ENCODE data around the gene PRPS1. TPM values are rescaled to one million over a fixed set of nuclear protein-coding genes. Genes with fewer than 3 reads are reported as not detected.

The PRPS1 gene
- total RNA-seq, 4 donors from 2014 or later: 23.5 to 33.4 (median 27.5) TPM

DNA sequence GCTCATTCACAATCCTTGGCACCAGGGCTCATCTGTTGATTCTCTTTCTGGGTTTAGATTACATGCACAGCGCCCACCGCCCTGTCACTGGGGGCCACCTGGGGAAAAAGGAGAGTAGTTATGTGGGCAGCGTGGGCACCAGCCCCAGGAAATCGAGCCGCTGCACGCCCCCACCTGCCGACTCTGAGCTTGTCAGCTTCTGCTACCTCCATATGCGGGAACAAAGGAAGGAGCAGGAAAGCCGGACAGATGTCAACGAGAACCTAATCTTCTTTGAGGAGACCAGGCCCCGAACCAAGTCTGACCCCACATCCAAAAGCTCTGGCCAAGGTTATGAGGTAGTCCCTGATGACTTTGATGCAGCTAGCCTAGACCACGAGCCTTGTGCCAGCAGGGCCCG lies 31.0 kb upstream of the PRPS1 start:
- TF ChIP-seq POLR2A (IDR thresholded peaks at IDR 0.05) (no peak), POLR2AphosphoS5 (IDR thresholded peaks at IDR 0.05) (no peak), EP300 (IDR thresholded peaks at IDR 0.05) (no peak), CTCF (IDR thresholded peaks at IDR 0.05) (no peak)
- H3K4me3 ChIP-seq: no peak overlapping the region
- WGBS, 2 donors (ENCODE audit: low coverage in 1 of 2): no CpG with 5 or more reads among the region's 13 CpGs
- no peaks in the 10 kb centered on the region for H3K36me3 ChIP-seq
- no peak for ATAC-seq
- no peak overlapping the region for H3K27ac ChIP-seq
- no peaks in the 10 kb centered on the region for H3K4me1 ChIP-seq
- H3K9me3 ChIP-seq: no peaks in the 10 kb centered on the region
- H3K27me3 ChIP-seq: no peaks in the 10 kb centered on the region

DNA sequence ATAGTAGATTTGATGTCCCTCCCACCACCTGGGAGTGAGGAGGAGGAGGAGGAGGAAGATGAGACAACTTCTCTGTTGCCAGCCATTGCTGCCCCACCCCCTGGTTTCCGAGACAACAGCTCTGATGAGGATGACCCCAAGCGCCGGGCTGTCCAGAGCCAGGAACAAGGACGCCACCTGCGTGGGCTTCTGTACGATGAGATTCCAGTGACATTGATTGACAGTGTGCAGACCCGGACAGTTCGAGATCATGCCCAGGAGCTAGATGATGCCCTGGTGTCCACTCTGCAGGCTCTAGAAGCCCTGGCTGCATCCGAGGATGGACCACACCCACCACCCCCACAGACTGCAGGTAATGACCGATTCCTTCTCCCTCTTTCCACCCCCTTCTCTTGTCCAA lies 30.5 kb upstream of the PRPS1 start:
- Histone ChIP-seq H3K4me3 (no peak overlapping the region), H3K9me3 (no peaks in the 10 kb centered on the region), H3K27ac (no peak overlapping the region), H3K36me3 (no peaks in the 10 kb centered on the region), H3K27me3 (no peaks in the 10 kb centered on the region), H3K4me1 (no peaks in the 10 kb centered on the region)
- WGBS, 2 donors (ENCODE audit: low coverage in 1 of 2): 80% methylated on average over 1 of the region's 10 CpGs; no CpG with 5 or more reads in 1 of the 2 donors
- ATAC-seq: no peak
- TF ChIP-seq EP300 (IDR thresholded peaks at IDR 0.05): no peak
- TF ChIP-seq CTCF (IDR thresholded peaks at IDR 0.05): no peak
- TF ChIP-seq POLR2AphosphoS5 (IDR thresholded peaks at IDR 0.05): no peak
- no peak for TF ChIP-seq POLR2A (IDR thresholded peaks at IDR 0.05)

DNA sequence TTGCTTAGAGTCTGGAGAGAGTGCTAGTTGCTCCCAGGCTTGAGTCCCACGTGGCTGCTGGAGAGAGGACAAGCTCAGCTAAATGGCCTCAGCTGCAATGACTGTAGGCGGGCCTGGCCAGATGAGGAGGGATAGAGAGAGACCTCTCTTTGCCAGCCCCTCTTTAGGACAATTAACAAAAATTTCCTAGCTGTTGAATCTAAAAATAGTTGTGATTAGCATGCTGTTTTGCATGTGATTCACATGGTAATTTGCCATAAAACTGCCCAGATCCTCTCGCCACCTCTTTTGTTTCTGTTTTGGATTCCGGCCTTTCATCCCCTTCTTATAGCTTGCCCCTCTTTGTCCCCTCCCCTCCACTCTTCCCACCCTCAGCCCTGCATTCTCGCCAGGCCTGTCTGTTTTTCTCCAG lies 28.9 kb upstream of the PRPS1 start:
- Histone ChIP-seq H3K4me1 (no peaks in the 10 kb centered on the region), H3K27me3 (no peaks in the 10 kb centered on the region), H3K9me3 (no peaks in the 10 kb centered on the region), H3K4me3 (no peak overlapping the region), H3K27ac (no peak overlapping the region), H3K36me3 (no peaks in the 10 kb centered on the region)
- 62% methylated on average over 5 of the region's 5 CpGs; no CpG with 5 or more reads in 1 of the 2 donors for WGBS, 2 donors (ENCODE audit: low coverage in 1 of 2)
- no peak for TF ChIP-seq POLR2AphosphoS5 (IDR thresholded peaks at IDR 0.05)
- no peak for TF ChIP-seq POLR2A (IDR thresholded peaks at IDR 0.05)
- TF ChIP-seq EP300 (IDR thresholded peaks at IDR 0.05): no peak
- TF ChIP-seq CTCF (IDR thresholded peaks at IDR 0.05): no peak
- ATAC-seq: no peak

- Histone ChIP-seq H3K27ac (no peak overlapping the region), H3K4me3 (no peak overlapping the region), H3K4me1 (no peaks in the 10 kb centered on the region), H3K9me3 (no peaks in the 10 kb centered on the region), H3K27me3 (no peaks in the 10 kb centered on the region), H3K36me3 (no peaks in the 10 kb centered on the region)
- no peak for ATAC-seq
- TF ChIP-seq CTCF (IDR thresholded peaks at IDR 0.05) (no peak), POLR2A (IDR thresholded peaks at IDR 0.05) (no peak), POLR2AphosphoS5 (IDR thresholded peaks at IDR 0.05) (no peak), EP300 (IDR thresholded peaks at IDR 0.05) (no peak)
- no CpG with 5 or more reads among the region's 10 CpGs for WGBS, 2 donors (ENCODE audit: low coverage in 1 of 2)
These were observed 27.9 kb upstream of the PRPS1 start for GRCh38 chrX:107600366-107600765.

DNA sequence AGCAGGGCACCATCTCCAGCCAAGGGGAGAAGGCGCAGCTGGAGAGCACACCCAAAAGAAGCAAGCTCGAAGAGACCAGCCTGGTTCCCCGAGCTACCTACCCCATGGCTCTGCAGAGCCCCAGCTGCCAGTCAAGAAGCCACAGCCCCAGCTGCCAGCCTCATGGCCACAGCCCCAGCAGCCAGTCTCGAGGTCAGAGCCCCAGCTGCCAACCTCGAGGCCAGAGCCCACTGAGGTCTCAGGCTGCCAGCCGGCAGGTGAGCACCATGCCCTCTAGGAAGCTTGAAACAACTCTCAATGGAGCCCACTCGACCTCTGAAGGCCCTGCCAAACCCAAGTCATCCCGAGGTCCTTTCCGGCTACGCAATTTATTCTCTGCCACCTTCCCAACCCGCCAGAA lies 27.0 kb upstream of the PRPS1 start:
- H3K4me1 ChIP-seq: no peaks in the 10 kb centered on the region
- H3K27me3 ChIP-seq: no peaks in the 10 kb centered on the region
- TF ChIP-seq POLR2AphosphoS5 (IDR thresholded peaks at IDR 0.05): no peak
- TF ChIP-seq CTCF (IDR thresholded peaks at IDR 0.05): no peak
- WGBS, 2 donors (ENCODE audit: low coverage in 1 of 2): no CpG with 5 or more reads among the region's 11 CpGs
- H3K4me3 ChIP-seq: no peak overlapping the region
- H3K36me3 ChIP-seq: no peaks in the 10 kb centered on the region
- ATAC-seq: no peak
- no peak overlapping the region for H3K27ac ChIP-seq
- H3K9me3 ChIP-seq: no peaks in the 10 kb centered on the region

Data from gastroesophageal sphincter (tissue), 4 donors.